GM18951 (cell line): ENCODE data around the gene SYNPO2.

Experiments used
- POLR2A ChIP-seq: IDR thresholded peaks from 4 replicates; pipeline ENCODE4 v1.6.1; 2011; ENCODE audit warnings: mild to moderate bottlenecking; ENCODE audit not compliant: insufficient read length, insufficient read depth; ENCODE audit errors: extremely low read depth
- in situ Hi-C: fragments of 300-500 bp; cut with MboI; formaldehyde crosslinking; loops from one replicate; pipeline ENCODE4 v1.12.0; 2022; ENCODE audit warnings: low sequenced_read_pairs, mixed read lengths, inconsistent platforms; ENCODE audit not compliant: unreplicated experiment

The SYNPO2 gene

DNA sequence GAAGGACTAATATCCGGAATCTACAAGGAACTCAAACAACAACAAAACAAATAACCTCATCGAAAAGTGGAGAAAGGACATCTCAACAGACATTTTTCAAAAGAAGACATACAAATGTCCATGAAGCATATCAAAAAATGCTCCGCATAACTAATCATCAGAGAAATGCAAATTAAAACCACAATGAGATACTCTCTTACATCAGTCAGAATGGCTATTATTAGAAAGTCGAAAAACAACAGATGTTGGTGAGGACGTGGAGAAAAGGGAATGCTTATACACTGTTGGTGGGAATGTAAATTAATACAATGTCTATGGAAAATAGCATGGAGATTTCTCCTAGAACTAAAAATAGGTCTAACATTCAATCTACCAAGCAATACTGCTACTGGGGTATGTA, 195.9 kb downstream of the SYNPO2 start:
- no peak for TF ChIP-seq POLR2A
- in situ Hi-C loops: no loop called here

DNA sequence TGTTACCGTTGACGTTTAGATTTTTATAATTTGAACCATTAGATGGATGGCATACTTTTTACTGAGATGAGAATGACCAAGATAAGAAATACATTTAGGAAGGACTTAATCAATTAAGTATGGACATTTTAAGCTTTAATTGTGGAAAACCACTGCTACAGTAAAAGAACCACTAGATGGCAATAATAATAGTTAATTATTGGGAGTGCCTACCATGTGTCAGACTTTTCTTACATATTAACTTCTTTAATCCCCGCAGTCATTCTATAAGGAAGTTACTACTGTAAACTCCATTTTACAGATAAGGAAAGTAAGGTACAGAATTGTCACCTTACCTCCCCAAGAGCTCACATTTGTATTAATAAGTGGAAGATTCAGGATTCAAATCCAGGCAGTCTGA, 198.5 kb downstream of the SYNPO2 start:
- no peak for TF ChIP-seq POLR2A
- in situ Hi-C loops: no loop called here

DNA sequence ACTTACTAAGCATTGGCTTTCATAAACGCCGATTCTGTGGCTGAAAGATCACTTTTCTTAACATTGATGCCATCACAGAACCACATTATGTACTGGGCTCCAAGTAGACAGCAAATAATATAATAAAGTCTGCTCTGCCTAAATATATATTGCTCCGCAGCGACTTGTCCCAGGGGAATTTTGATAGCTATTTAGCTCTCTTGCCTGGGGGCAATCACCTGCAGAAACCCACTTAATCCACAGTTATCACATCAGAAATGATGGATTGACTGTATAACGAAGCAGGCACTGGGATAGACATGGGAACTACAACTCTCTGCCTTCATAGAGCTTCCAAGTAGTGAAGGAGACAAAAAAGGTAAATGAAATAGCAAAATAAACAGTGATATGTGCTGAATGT, 199.0 kb downstream of the SYNPO2 start:
- no peak for TF ChIP-seq POLR2A

DNA sequence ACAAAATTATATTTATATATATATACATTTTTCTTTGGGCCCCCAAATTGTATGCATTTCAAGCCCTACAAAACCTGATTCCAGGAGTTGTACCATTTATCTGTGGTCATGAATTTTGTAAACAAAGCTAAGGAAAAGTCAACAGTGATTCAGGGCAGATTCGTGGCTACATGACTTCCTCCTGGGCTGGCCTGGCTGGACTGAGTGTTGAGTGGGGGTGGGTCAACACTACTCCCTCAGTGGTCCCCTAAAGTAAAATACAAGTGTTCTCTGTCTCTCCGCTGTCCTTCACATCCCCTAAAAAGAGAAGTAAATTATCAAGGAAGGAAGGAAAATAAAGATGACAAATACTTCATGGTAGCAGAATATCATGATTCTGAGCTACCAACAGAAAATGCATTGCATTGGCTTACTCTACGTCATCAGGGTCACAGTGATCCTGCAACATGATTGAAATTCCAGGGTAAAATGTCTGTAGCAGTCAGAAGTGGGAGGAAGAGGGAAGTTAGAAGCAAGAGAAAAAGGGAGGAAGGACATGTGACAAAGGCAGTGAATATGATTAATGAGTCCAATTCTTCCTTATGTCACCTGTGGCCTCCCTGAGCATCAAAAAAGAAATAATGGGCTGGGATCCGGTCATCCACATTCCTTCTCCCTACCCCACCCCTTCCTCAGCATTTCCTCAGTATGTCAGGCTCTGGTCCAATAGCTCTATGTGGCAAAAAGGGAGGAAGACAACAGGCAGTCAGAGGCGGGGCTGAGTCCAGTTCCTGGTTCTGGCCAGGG, 204.6 kb downstream of the SYNPO2 start:
- no peak for TF ChIP-seq POLR2A
- in situ Hi-C loops: no loop called here

More for the DNA sequence above, 199.0 kb downstream of the SYNPO2 start:
- in situ Hi-C loops: no loop called here

DNA sequence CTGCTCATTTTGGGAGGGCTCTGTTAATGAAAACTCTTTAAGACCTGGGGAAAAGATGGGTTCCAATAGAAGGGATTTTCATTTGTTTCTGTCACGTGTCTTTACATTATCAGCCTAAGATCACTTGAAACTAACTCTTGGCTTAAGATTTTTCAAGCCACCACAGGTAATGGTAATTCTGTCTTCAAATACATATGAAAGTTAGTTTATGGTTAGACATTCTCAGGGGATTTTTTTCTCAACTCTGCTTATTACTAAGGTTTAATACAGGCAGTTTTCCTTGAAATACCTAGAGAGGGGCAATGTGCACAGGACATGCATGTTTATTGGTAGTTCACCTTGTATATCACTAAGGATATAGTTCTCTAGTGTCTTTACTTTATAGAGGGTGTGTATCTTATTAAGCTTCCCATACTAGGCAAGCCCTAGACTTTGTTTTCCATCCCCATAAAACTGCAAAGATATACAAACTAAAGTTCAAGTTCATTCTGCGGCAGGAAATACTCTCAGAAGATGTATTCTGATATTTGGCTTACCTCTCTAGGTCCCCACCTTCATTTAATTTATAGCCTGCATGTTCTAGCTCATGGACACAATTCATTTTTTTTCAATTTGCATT, 208.7 kb downstream of the SYNPO2 start:
- in situ Hi-C loops: no loop called here
- no peak for TF ChIP-seq POLR2A

DNA sequence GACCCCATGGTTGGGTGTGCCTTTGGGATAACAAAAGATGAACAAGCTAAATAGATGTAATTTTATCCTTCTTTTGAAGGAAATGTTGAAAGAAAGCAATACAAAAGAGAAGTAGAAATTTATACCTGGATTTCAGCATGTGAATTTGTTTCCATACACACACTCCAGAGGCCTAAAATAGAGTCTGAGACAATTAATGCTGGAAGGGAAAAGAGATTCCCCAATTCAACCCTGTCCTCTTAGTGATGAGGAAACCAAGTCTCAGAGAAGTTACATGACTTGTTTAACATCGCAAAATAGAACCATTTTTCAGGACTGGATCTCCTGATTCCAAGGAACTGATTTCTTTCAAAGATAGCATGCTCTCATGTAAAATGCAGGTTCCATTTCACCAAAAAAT, 209.7 kb downstream of the SYNPO2 start:
- in situ Hi-C loops: no loop called here
- TF ChIP-seq POLR2A: no peak

DNA sequence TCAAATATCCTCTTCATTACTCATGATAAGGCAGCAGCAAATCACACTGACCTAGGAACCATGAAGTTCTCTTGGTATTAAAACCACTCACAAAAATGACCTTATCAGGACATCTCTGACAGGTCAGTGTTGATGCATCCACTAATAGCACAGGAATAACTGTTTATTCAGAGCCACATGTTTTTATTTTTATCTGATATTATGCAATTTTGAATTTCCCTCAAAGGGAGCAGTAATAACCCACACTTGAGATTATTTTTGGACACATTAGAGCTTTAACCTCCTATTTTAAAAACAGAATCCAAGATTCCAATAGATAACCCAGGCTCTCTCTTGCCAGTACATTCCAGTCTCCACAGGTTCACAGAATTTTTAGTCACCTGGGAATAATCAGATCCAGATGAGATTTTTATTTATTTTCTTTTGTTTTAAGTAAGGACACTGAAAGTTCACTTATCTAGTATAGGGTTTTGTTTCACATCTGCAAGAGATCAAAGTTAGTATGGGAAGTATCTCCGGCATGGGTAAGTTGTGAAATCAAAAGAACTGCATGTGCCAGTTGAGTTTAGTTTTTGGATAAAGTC, 210.7 kb downstream of the SYNPO2 start:
- in situ Hi-C loops: no loop called here
- TF ChIP-seq POLR2A: no peak

DNA sequence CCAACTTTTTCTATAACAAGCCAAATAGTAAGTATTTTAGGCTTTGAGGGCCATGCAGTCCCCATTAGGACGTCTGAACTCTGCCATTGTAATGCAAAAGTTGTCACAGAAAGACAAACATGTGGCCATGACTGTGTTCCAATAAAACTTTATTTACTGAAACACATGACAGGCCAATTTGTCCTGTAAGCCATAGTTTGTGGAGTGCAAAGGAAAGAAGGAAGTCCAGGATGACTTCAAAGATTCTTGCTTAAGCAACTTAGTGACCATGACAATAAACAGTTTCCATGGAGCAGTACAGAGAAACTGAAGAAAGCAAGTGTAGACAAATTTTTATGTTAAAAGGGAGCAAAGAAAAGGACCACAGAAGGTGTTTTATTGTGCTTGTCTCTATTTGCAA, 212.0 kb downstream of the SYNPO2 start:
- TF ChIP-seq POLR2A: no peak
- in situ Hi-C loops: no loop called here

DNA sequence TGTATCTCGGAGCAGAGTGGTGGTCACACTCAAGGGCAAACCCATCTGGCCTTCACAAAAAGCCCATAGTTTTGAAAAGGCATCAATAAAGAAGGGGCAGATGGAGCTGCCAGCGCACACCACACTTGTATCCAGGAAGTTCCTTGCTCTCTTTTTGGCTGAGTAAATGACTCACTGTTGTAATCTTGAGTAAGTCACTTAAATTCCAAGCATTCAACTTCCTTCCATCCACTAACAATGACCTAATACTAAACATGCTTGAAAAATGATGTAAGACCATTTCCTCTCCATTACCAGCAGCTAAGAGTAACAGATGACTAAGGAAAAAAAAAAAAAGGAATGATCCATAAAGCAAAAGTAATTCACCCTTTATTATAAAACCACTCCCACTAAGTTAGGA, 214.6 kb downstream of the SYNPO2 start:
- in situ Hi-C loops: no loop called here
- TF ChIP-seq POLR2A: no peak

DNA sequence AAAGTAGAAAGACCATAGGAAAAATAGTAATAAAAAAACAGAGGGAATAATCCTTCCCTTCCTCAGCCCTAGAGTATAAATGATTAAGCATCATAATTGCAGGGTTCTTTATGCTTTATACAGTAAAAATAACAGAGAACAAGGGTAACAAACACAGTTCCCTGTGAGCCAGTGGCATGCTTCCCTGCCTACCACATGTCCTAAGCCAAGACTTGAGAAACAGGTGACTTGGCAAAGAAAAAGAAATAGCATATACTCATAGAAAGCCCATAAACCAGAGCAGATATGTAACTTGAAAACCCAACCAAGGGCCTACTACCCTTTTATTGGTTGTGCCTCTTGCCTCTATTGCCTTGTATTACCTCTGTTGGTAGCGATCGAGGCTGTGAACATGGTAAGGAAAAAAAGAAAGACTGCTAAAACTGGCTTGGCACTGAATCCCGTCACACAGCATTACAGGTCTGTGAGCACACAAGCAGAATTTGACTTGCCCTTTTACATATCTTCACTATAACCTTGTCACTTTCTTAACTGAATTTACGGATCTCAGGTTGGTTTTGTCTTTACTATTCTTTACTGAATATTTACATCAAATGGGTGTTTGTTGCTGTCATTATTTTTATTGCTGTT, 216.1 kb downstream of the SYNPO2 start:
- in situ Hi-C loops: no loop called here
- no peak for TF ChIP-seq POLR2A

DNA sequence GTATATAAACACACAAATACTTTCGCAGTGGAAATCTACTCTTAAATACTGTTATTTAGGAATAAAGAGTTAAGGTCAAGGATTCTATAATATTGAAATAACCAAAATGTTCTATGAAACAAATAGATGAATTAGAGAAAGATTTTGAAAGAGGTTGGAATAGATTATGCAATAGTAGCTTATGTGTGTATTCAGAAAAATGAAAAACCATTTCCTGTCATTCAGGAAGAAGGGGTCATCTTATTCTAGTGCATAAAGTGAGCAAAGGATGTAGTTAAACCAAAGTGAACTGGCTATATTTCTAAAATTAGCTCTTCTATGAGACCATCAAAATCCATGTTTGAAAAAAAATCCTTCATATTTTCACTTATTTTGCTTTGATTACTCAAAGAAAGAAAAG, 217.0 kb downstream of the SYNPO2 start:
- no peak for TF ChIP-seq POLR2A
- in situ Hi-C loops: no loop called here

DNA sequence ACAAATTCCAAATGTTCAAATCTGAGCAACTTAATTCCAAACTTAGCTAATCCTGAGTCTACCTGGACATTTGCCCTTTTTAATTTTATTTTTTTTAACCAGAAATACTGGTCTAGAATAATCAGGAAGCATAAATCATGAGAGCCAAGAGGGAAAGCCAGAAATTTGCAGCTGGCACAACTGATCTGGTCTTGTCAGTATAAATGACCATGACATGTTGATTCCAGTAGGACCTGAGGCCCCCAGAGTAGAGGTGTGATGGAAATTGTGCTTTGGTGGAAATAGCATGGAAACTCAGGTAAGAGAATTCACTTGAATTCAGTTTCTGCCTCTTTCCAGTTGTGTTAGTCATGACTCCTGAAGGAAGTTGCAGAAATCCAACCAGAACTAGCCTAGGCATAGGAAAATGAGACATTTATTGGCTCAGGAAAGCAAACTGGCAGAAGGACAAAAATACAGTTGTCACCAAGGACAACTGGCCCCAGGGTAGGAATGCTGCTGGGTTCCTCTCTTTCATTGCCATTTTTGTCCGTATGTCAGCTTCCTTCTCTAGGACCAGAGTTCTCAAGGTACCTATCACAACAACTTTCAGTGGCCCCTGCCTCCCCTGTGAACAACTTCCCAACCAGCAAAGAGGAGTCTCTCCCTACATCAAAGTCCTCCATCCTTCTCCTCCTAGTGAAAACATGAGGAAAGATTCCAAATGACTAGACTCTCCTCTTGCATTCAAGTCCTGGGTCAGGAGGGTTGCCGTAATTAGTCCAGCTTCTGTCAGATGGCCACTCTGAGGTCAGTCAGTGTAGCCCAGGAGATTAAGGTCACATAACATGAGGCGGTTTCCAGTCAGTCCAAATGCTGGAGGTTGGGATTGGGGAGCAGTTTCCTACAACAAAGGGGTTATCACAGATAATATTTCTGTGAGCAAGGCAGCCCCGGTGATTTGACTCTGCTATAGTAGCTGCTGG, 217.7 kb downstream of the SYNPO2 start:
- in situ Hi-C loops: no loop called here
- no peak for TF ChIP-seq POLR2A
